Stimulated activated CD4-positive, alpha-beta T cell treated with anti-CD3 and anti-CD28 coated beads, Interleukin-4, amount 100 ng/mL, for 4 hours (primary cell): Measurements from ENCODE around the gene SHB.

ENCODE experiments used
- DNase-seq, 2 experiments: peaks; one replicate each; pipeline ENCODE4 v3.0.0-alpha.2; 2020

Gene SHB, protein sequence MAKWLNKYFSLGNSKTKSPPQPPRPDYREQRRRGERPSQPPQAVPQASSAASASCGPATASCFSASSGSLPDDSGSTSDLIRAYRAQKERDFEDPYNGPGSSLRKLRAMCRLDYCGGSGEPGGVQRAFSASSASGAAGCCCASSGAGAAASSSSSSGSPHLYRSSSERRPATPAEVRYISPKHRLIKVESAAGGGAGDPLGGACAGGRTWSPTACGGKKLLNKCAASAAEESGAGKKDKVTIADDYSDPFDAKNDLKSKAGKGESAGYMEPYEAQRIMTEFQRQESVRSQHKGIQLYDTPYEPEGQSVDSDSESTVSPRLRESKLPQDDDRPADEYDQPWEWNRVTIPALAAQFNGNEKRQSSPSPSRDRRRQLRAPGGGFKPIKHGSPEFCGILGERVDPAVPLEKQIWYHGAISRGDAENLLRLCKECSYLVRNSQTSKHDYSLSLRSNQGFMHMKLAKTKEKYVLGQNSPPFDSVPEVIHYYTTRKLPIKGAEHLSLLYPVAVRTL

DNA sequence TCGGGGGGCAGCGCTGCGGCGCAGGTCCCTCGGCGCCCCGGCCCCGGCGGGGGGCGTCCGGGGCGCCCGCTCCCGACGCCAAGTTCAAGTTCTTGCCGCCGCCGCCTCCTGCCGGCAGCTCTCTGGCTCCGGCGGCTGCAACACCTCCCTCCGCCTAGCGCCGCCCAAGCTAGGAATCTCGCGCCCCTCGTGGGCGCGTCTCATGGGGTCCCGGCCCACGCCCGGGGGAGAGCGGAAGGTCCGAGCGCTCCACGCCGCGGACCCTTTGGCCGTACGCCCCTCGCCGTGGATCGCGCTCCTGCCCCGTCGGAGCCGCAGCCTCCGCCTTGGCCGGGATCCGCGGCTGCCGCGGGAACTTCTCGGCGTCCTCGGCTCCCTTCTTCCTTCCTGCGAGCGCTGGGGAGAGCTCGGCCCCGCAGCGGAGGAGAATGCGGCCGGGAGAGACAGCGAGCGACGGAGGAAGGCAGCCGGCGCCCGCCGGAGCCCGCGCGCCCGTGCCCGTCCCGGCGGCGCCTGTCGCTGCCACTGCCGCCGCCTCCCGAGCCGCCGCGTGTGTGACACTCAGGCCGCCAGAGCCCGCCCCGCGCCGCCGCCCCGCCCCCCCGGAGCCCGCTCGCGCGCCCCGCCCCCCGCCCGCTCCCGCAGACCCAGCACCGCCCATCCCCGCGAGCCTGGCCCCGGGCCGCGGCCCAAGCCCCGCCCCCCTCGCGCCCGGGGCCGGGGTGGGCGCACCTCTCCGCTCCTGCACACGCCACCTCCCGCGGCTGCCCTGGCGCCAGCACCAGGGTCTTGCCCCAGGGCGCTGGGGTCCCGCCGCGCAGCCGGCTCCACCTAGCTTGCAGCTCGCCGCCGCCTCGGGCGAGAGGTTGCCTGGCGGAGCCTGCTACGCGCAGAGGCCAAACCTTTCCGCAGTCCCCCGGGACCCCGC, at the start of gene SHB:
TSS of gene SHB (minus strand) at position 527 of the 928 bp plus-strand sequence. CDS start 582 bp downstream, outside the sequence.
- peak; percentile 79 to 89 for DNase-seq

DNA sequence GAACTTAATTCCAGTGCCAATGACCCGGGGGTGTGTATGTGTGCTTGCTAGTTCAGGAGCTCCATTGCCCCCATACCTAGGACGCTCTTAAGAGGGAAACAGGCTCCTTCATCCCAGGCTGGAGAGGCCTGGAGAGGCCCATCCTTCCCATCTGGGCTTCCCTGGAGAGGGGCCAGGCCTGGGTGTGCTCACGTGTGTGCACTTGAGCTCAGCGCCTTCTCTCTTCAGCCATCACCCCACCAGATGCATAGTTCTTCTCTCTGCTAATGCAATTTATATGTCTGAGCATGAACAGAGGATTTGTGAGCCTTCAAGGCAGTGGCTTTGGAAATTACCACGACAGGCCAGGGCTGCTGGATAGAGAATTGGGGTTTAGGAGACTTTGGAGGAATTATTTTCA, 48.6 kb upstream of the SHB start:
- DNase-seq = no peak

DNA sequence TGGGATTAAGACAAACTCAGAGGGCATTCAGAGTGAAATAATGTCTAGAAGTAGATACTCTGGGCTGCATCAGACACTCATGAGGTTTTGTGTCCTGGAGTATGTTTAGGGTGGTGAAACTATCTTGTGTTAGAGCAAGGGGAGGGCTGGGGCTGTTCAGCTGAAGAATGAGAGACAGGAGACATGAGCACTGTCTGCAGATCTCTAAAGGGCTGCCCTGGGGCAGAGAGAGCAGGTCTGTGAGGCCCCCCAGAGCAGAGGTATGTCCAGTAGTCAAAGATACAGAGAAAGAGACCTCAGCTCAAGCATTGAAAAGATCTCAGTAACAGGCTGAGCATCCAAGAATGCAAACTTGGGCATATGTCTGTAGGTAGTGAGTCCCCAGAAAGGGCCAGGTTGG, 45.9 kb upstream of the SHB start:
- no peak for DNase-seq

DNA sequence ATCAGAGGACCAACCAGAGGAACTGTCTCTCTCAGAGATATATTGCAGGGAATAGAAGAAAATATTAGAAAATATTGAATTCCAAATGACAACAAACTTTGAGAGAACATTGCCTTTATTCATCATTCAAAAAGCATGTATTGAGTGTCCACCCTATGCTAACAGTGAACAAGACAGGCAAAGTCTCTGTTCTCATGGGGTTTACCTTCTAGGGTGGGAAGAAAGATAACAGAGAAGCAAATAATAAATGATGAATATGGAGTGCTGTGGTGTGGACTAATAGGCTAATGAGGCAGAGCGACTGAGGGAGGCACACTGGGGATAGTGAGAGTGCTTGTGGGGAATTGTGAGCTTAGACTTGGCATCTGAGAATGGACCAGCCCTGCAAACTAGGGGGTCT, 43.4 kb upstream of the SHB start:
- no peak for DNase-seq

DNA sequence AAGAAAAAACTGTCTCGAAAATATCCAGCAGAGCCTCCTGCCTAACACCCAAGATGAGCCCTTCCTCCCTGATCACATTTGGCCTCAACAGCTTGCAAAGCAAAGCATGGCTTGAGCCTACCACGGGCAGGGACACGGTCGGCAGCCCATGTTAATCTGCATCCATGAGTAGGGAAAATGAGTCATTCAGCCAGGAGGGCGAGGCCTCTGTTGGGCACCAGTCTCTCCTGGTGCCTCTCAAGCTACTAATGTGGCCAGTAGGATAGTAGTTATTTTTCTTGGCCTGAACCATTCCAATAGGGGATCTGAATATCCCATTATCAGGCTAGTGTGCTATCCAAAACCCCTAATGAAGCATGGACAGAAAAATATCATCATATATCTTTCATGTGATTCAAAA, 43.0 kb upstream of the SHB start:
- DNase-seq = no peak

DNA sequence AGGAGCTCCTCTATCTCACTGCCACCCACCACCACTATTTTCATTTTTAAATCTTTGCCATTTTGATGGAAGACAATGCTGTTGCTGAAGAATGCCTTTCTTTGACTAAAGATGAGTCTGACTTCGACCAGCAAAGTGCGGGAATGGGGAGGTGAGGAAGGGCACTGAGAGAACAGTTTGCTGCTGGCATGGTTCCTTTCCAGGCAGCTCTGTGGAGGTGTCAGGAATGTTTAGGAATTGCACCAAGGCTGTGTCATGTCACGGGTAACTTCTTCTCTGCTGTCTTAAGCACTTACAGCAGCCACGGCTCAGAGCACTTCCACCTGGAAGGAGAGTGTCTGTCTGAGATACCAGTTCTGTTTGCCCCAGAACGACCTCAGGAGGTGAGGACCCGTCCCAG, 41.4 kb upstream of the SHB start:
- no peak for DNase-seq

DNA sequence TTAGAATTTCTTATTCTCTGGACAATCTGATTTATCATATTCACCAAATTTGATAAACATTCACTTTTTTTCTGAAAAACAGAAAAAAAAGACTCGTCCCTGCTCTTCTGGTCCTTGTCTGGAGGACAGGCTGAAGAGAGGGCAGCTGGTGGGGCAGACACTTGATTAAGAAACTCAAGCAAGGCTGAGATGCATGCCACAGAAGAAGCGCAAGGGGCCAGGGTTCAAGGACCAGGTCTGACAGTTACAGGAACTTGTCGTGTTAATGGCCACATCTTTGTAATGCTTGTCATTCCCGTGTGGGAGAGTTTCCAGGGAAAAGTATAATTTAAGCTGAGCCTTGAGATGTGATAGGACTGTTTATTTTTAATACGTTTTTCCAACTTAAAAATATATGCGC, 40.6 kb upstream of the SHB start:
- DNase-seq = no peak

DNA sequence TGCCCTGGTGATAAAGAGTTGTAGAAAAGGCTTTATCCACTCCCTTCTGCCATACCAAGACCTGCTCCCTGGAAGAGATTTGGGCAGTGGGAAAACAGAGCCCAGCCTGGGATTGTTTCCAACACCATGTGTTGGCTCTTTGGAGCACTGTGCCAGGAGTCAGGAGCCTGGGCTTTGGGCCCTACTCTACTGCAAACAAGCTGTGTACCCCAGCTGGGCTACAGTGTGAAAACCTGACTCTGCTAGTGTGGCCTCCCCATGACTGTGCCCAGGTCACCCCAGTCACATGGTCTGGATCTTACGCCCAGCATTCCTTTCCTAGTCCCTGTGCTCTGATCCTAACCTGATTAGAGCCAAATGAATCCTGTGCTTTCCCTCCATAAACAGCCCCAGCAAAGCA, 39.3 kb upstream of the SHB start:
- no peak for DNase-seq

DNA sequence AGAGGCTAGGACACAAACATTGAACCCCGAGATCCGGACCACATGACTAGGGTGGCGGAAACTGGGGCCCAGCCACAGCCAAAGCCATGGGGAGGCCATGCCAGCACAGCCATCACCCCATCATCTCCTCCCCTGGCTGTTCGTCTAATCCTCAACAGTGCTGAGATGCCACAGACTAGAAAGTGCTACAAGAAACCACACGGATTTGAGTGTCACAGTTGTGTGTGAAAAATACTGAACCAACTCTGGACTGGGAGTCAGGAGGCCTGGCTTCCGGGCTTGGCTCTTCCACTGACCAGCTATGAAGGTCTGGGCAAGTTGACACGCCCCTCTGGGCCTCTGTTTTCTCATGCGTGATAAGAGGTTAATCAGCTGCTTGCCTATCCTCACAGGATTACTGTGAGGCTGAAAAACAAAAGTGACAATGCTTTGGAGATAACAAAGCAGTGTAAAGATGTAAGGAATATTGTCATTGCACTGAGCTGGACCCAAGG, 38.8 kb upstream of the SHB start:
- no peak for DNase-seq

DNA sequence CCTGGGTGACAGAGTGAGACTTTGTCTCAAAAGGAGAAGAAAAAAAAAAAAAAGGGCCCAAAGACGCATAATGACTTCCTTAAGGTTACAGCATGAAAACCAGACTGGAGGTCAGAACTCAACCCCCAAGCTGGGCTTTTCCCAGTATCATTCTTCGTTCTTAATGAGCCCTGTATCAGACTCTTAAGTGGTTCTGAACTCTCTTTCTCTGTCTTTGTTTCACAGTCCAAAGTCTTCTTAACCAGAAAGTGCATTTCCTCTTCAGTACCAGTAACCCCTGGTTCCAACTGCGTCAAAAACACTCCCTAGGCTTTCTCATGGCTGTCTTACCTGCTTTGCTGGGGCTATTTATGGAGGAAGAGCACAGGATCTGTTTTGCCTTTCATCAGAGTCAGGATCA, 38.4 kb upstream of the SHB start:
- no peak for DNase-seq

DNA sequence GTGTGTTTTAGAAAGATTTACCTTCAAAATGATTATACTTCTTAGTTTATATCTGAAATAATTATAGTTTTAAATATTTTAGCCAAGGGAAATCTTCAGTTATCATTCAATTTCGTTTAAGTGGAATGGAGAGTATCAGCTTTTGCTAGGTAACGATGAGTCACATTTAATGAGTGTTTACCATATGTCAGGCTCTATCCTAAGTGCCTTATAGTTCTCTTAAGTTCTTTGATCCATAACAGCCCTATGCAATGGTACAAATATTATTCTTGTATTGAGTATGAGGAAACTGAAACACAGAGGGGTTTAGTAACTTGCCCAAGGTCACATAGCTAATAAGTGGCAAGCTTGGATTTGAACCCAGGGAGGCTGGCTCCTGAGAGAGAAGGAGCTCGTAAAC, 37.5 kb upstream of the SHB start:
- DNase-seq = no peak

DNA sequence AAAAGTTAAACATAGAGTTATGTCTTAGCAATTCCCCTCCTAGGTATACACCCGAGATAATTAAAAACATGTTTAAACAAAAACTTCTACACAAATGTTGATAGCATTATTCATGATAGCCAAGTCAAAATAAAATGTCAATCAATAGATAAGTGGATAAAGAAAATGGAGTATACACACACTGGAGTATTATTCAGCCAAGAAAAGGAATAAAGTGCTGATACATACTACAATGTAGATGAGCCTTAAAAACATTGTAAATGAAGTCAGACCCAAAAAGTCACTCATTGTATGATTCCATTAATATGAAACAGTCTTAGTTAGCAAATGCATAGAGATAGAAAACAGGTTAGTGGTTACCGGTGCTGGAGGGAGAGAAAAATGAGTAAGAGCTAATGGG, 34.3 kb upstream of the SHB start:
- no peak for DNase-seq

DNA sequence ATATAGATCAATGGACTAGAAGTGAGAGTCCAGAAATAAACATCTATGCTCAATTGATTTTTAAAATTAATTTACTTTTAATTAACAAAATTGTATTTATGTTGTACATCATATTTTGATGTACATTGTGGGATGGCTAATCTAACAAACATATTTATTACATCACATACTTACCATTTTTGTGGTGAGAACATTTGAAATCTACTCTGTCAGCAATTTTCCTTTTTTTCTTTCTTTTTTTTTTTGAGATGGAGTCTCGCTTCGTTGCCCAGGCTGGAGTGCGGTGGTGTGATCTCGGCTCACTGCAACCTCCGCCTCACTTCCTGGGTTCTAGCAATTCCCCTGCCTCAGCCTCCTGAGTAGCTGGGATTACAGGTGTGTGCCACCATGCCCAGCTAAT, 32.4 kb upstream of the SHB start:
- no peak for DNase-seq

DNA sequence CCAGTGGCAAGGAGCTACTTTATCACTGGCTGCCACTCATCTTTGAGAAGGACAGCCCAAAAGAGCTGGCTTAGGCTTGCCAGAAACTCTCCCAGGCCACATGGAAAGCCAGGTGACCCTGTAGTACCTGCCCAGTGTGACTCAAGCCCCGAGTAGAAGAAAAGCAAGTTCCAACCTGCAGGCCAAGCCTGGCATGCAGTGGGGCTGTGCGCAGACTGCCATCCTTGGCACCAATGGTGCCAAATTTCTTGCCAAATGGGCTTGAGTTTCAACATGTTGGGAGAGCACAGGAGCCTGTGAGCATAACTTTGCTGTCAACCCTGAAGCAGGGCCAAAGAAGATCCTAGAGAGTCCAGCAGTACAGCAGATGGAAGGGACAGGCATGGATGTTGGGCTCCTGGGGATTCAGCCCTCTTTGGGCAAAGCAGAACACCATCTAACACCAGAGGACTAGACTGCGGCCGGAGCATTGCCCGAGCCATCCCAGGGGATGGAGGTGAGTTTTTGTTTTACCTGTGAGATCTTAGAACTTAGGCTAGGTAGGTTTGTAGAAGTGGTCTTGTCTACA, 27.3 kb upstream of the SHB start:
- DNase-seq = no peak

DNA sequence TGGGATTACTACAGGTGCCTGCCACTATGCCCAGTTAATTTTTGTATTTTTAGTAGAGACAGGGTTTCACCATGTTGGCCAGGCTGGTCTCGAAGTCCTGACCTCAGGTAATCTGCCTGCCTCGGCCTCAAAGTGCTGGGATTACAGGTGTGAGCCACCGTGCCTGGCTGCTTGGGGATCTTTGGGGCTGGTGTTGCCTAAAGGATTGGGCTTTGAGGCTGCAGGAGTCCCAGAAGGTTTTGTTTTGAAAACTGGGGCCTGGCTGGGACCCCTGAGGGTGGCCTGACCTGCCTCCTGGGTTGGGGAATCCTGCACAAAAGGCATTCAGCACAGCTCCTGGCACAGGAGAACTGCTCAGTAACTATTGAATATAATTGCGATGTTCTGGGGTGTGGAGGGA, 25.1 kb upstream of the SHB start:
- DNase-seq = no peak

DNA sequence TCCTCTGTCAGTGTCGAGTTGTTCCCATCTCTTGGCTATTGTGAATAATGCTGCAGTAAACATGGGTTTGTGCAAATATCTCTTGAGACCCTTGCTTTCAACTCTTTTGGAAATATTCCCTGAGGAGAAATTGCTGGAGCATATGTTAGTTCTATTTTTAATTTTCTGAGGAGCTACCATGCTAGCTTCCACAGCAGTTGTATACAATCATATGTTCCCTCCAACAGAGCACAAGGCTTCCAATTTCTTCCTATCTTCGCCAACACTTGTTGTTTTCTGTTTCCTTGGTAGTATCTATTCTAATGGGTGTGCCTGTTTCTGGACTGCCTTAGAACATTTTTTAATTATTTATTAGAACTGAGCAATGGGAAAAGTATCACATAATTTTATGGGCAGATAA, 23.6 kb upstream of the SHB start:
- DNase-seq = no peak

DNA sequence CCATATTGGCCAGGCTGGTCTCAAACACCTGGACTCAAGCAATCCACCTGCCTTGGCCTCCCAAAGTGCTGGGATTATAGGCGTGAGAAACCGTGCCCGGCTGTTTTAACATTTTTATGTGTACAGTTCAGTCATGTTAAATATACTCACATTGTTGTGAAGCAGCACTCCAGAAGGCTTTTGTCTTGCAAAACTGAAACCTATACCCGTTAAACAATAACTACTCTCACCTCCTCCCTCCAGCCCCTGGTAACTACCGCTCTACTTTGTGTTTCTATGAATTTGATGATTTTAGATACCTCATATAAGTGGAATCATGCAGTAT, 23.1 kb upstream of the SHB start:
- no peak for DNase-seq

DNA sequence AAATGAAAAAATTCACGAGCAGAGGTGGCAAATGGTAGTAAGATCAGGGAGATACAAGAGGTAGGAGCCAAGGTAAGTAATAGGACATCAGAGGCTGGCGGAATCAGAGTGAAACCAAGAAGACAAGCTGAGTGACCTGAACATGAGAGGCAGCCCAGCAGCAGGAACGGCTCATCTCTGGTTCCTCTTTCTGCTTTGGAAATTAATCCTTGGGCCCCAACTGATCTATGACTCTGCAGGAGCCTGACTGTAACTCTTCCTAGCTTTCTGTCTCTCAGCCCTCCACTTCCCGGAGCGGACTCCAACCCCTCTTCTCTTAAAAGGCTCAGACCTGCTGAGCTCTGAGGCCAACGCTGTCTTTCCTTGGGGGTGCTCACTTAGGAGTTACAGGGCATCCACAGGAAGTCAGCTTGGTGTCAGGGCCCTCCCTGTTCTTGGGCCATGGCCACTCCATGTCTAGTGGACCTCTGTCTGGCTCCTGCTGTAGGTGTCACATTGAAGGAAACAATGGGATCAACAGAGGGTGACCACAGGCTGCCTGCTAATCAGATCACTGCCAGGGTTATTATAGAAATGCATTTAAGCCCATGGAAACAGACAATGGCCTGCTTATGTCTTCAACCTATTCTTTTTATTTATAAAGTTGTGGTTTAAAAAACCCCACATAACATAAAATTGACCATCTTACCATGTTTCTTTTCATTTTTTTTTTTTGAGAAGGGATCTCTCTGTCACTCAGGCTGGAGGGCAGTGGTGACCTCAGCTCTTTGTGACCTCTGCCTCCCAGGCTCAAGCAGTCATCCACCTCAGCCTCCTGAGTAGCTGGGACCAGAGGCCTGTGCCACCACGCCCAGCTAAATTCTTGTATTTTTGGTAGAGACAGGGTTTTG, 22.5 kb upstream of the SHB start:
- no peak for DNase-seq

DNA sequence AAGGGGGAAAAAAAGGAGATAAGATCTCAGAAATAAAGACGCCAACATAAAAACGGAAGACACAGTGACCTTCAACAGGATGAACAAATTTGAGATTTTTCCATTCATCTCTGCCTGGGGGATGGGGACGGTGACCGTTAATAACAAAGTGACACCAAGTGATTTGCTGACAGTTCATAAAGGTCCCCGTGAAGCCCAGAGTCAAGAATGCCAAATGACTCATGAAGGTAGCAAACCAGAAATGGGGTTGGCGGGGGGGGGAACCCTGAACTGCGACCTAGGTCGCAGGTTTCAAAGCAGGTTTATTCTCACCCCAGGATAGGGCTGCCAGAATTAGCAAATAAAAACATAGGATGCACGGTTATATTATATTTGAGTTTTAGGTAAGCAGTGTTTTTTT, 21.1 kb upstream of the SHB start:
- no peak for DNase-seq

DNA sequence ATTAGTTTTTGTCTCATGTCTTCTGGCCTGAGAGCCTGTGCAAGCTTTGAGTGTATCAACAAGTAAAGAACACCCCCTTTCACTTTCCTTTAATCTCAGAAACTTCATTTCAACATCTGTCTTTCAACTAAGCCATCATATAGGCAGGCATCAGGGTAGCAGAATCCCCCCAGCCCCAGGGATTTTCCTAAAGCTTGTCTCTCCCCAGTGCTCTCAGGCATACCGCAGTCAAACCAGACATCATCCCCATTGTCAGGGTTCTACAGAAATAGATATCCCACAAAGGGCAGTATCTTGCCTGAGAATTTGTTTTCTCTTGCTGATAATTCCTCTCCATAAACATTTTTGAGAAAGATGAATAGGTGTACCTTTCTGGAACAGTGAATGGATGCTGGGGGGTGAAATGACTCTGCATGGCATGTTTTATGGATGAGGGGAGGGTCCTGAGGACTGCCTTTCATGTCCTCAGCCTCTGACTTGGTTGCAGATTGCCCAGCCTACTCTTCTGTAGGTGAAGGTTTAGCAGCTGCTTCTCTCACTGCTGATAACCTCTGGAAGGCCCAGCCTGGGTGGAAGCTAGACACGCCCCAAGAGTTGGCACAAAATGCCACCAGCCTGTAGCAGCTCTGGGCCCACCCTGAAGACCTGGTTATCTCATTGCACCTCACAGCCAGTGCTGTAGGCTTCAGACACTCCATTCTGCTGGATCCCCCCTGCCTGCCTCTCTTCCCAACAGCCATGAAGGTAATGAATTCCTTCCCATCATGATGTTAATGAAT, 20.5 kb upstream of the SHB start:
- DNase-seq = no peak
